ENCODE results near the gene PKHD1.

- TF ChIP-seq CTCF (IDR thresholded peaks at IDR 0.05) (no peak), POLR2A (IDR thresholded peaks at IDR 0.05) (no peak)
Observed at GRCh38 chr6:51578362-51578761, 509.1 kb downstream of the PKHD1 start.
